ENCODE data around the gene FHAD1. TPM values are rescaled to one million over a fixed set of nuclear protein-coding genes. Genes with fewer than 3 reads are reported as not detected.
"Not testable (repeated sequence)": the region's sequence is repeated elsewhere in the genome, so short reads cannot be mapped to it uniquely, and the experiment has no call there.

The FHAD1 gene
- total RNA-seq, 1 experiment from 2014 or later = 2.0 TPM

- Histone ChIP-seq H3K27me3 (replicated peaks; ENCODE audit: insufficient read depth, low read depth, low read length, poor library complexity) (no peaks in the 10 kb centered on the region), H3K4me1 (ENCODE audit: insufficient read depth, low read length, poor library complexity, severe bottlenecking) (no peaks in the 10 kb centered on the region), H3K9me3 (ENCODE audit: low read depth, low read length, poor library complexity, severe bottlenecking) (no peaks in the 10 kb centered on the region), H3K27ac (ENCODE audit: low read depth, low read length, poor library complexity, severe bottlenecking) (no peak overlapping the region), H3K4me3 (ENCODE audit: low read depth, low read length, poor library complexity, severe bottlenecking) (no peak overlapping the region), H3K36me3 (ENCODE audit: insufficient read depth, low read length, poor library complexity, severe bottlenecking) (no peaks in the 10 kb centered on the region)
- no TSS peak for BruUV-seq (replicated peaks)
- ChIA-PET CTCF (interaction anchor here (0.7 kb wide), 1 partner anchor 162 kb away, joined by 5 read pairs; no protein-coding TSS in a partner anchor), POLR2A (ENCODE audit: low non-redundant PET) (no interaction called here)
- TF ChIP-seq CTCF (conservative IDR thresholded peaks at IDR 0.05; ENCODE audit: low read depth, low read length) (no peak), EZH2 (IDR thresholded peaks at IDR 0.05; ENCODE audit: borderline replicate concordance, low read depth, low read length, poor library complexity, severe bottlenecking) (no peak)
- intact Hi-C loops (cut with micrococcal nuclease; ENCODE audit: unreplicated experiment) = no loop called here
- DNase-seq (ENCODE audit: low spot score) = no peak
Measured at GRCh38 chr1:15290382-15290781, 43.4 kb downstream of the FHAD1 start.

GRCh38 chr1:15295696-15296095 is 48.7 kb downstream of the FHAD1 start:
- TF ChIP-seq CTCF (conservative IDR thresholded peaks at IDR 0.05; ENCODE audit: low read depth, low read length) = no peak
- no peak for TF ChIP-seq EZH2 (IDR thresholded peaks at IDR 0.05; ENCODE audit: borderline replicate concordance, low read depth, low read length, poor library complexity, severe bottlenecking)
- H3K27me3 ChIP-seq (replicated peaks; ENCODE audit: insufficient read depth, low read depth, low read length, poor library complexity) = no peaks in the 10 kb centered on the region
- H3K4me1 ChIP-seq (ENCODE audit: insufficient read depth, low read length, poor library complexity, severe bottlenecking) = no peaks in the 10 kb centered on the region
- POLR2A ChIA-PET (ENCODE audit: low non-redundant PET) = no interaction called here
- no peak for DNase-seq (ENCODE audit: low spot score)
- BruUV-seq (replicated peaks) = no TSS peak
- no peak overlapping the region for H3K27ac ChIP-seq (ENCODE audit: low read depth, low read length, poor library complexity, severe bottlenecking)
- no peaks in the 10 kb centered on the region for H3K9me3 ChIP-seq (ENCODE audit: low read depth, low read length, poor library complexity, severe bottlenecking)
- CTCF ChIA-PET = interaction anchor here (0.7 kb wide), 1 partner anchor 12 kb away, joined by 5 read pairs; no protein-coding TSS in a partner anchor
- intact Hi-C loops (cut with micrococcal nuclease; ENCODE audit: unreplicated experiment) = no loop called here
- no peaks in the 10 kb centered on the region for H3K36me3 ChIP-seq (ENCODE audit: insufficient read depth, low read length, poor library complexity, severe bottlenecking)
- no peak overlapping the region for H3K4me3 ChIP-seq (ENCODE audit: low read depth, low read length, poor library complexity, severe bottlenecking)

- no peak for DNase-seq (ENCODE audit: low spot score)
- intact Hi-C loops (cut with micrococcal nuclease; ENCODE audit: unreplicated experiment) = no loop called here
Measured at GRCh38 chr1:15296585-15297321, 49.7 kb downstream of the FHAD1 start.

GRCh38 chr1:15297975-15298374 is 51.0 kb downstream of the FHAD1 start:
- H3K9me3 ChIP-seq (ENCODE audit: low read depth, low read length, poor library complexity, severe bottlenecking); CTCF ChIA-PET; H3K4me1 ChIP-seq (ENCODE audit: insufficient read depth, low read length, poor library complexity, severe bottlenecking); POLR2A ChIA-PET (ENCODE audit: low non-redundant PET); H3K4me3 ChIP-seq (ENCODE audit: low read depth, low read length, poor library complexity, severe bottlenecking); H3K36me3 ChIP-seq (ENCODE audit: insufficient read depth, low read length, poor library complexity, severe bottlenecking); H3K27ac ChIP-seq (ENCODE audit: low read depth, low read length, poor library complexity, severe bottlenecking); H3K27me3 ChIP-seq (replicated peaks; ENCODE audit: insufficient read depth, low read depth, low read length, poor library complexity); DNase-seq (ENCODE audit: low spot score); intact Hi-C loops (cut with micrococcal nuclease; ENCODE audit: unreplicated experiment); BruUV-seq (replicated peaks): not testable (repeated sequence)

More at GRCh38 chr1:15296585-15297321, 49.7 kb downstream of the FHAD1 start:
- ChIA-PET POLR2A (ENCODE audit: low non-redundant PET) (no interaction called here), CTCF (no interaction called here)
- Histone ChIP-seq H3K27ac (ENCODE audit: low read depth, low read length, poor library complexity, severe bottlenecking) (no peak overlapping the region), H3K9me3 (ENCODE audit: low read depth, low read length, poor library complexity, severe bottlenecking) (no peaks in the 10 kb centered on the region), H3K36me3 (ENCODE audit: insufficient read depth, low read length, poor library complexity, severe bottlenecking) (no peaks in the 10 kb centered on the region), H3K4me3 (ENCODE audit: low read depth, low read length, poor library complexity, severe bottlenecking) (no peak overlapping the region), H3K4me1 (ENCODE audit: insufficient read depth, low read length, poor library complexity, severe bottlenecking) (no peaks in the 10 kb centered on the region), H3K27me3 (replicated peaks; ENCODE audit: insufficient read depth, low read depth, low read length, poor library complexity) (no peaks in the 10 kb centered on the region)
- no TSS peak for BruUV-seq (replicated peaks)
- TF ChIP-seq EZH2 (IDR thresholded peaks at IDR 0.05; ENCODE audit: borderline replicate concordance, low read depth, low read length, poor library complexity, severe bottlenecking) = no peak
- no peak for TF ChIP-seq CTCF (conservative IDR thresholded peaks at IDR 0.05; ENCODE audit: low read depth, low read length)
